ENCODE data around the gene VAC14. TPM values are rescaled to one million over a fixed set of nuclear protein-coding genes. Genes with fewer than 3 reads are reported as not detected.
A peak's percentile ranks its signal among the peaks of the same experiment; 100 is the strongest.

Gene VAC14
- total RNA-seq, 1 experiment from 2014 or later, result 49.9 TPM

GRCh38 chr16:70715860-70716357 lies 85.0 kb downstream of the VAC14 start:
- no peak for TF ChIP-seq CTCF (conservative IDR thresholded peaks at IDR 0.05)
- Mint-ChIP-seq H3K27me3 (ENCODE audit: low read depth) (no peaks in the 10 kb centered on the region), H3K27ac (peak overlapping the region in 2 of 3 experiments; percentile 54 to 89; a peak in 2 of 7 replicates), H3K4me3 (no peak overlapping the region), H3K4me1 (peaks cover 45 to 53% of the 10 kb centered on the region in 2 experiments), H3K36me3 (ENCODE audit: insufficient read depth in 1 of 3, low read depth in 3 of 3) (peaks cover 18 to 24% (median 19%) of the 10 kb centered on the region in 3 experiments; a peak in 6 of 7 replicates), H3K9me3 (no peaks in the 10 kb centered on the region)
- Histone ChIP-seq H3K4me2 (ENCODE audit: insufficient read depth, insufficient read length, low read length) (no peak overlapping the region), H3K56ac (ENCODE audit: insufficient read length, low read depth, low read length) (no peak overlapping the region), H2AFZ (ENCODE audit: low read length) (no peak overlapping the region), H3K14ac (ENCODE audit: insufficient read depth, low read length) (no peak overlapping the region), H2AK5ac (ENCODE audit: insufficient read length, low read length) (no peak overlapping the region), H3K4me1 (ENCODE audit: insufficient read depth, low read length) (peaks cover 9% of the 10 kb centered on the region; the same call in 1 of the 2 replicates), H3K18ac (ENCODE audit: insufficient read length, low read depth, low read length) (no peak overlapping the region), H2BK120ac (ENCODE audit: low read depth, low read length, poor library complexity, severe bottlenecking) (no peak overlapping the region), H3T11ph (ENCODE audit: low read length) (no peak overlapping the region), H3K4ac (ENCODE audit: low read depth, low read length) (no peak overlapping the region), H4K20me1 (ENCODE audit: control insufficient read depth, insufficient read depth, insufficient read length) (no peaks in the 10 kb centered on the region), H2BK20ac (ENCODE audit: low read depth, low read length, poor library complexity, severe bottlenecking) (no peak overlapping the region), H3K79me1 (ENCODE audit: insufficient read depth, low read depth, low read length, poor library complexity, severe bottlenecking) (no peaks in the 10 kb centered on the region), H3K9ac (ENCODE audit: extremely low read depth, insufficient read length, low read length) (no peak overlapping the region), H4K5ac (ENCODE audit: insufficient read length, low read depth, low read length) (no peak overlapping the region), H3K27ac (ENCODE audit: insufficient read length, low read depth, low read length) (no peak overlapping the region), H2BK12ac (ENCODE audit: insufficient read length, low read depth, low read length) (no peak overlapping the region), H2BK5ac (ENCODE audit: insufficient read length, low read length) (no peak overlapping the region), H3K23ac (ENCODE audit: insufficient read length, low read depth, low read length) (no peak overlapping the region), H3K27me3 (ENCODE audit: insufficient read depth, low read length) (no peaks in the 10 kb centered on the region), H4K8ac (replicated peaks; ENCODE audit: insufficient read length, low read depth, low read length) (no peak overlapping the region), H3K23me2 (ENCODE audit: insufficient read length, low read depth, low read length, poor library complexity, severe bottlenecking) (no peaks in the 10 kb centered on the region), H4K91ac (ENCODE audit: insufficient read length, low read depth, low read length) (no peak overlapping the region), H3K79me2 (ENCODE audit: insufficient read depth, low read length) (no peaks in the 10 kb centered on the region), H3K9me3 (ENCODE audit: control insufficient read depth, low read depth, low read length) (no peaks in the 10 kb centered on the region), H2BK15ac (ENCODE audit: low read depth, low read length) (no peak overlapping the region)
- no CpG with 5 or more reads among the region's 6 CpGs for WGBS (ENCODE audit: extremely low coverage, insufficient read length, low lambda C conversion rate)
- DNase-seq, result no peak
